Measurements from ENCODE around the gene NGFR.

- TF ChIP-seq CTCF (conservative IDR thresholded peaks at IDR 0.05; ENCODE audit: low read depth, low read length) (no peak), EZH2phosphoT487 (IDR thresholded peaks at IDR 0.05; ENCODE audit: borderline replicate concordance, low read length) (no peak), EZH2 (IDR thresholded peaks at IDR 0.05; ENCODE audit: low read length, unreplicated experiment) (no peak)
These were observed 21.1 kb downstream of the NGFR start for GRCh38 chr17:49516180-49516579.
